ENCODE data around the gene CALHM4.

CALHM4 gene

GRCh38 chr6:116536216-116536621 lies 17.3 kb upstream of the CALHM4 start:
- peak in 1 of 3 donors; percentile 51 for DNase-seq (ENCODE audit: low read depth in 2 of 3, low spot score in 1 of 3)

GRCh38 chr6:116542426-116542825 lies 11.1 kb upstream of the CALHM4 start:
- DNase-seq (ENCODE audit: low read depth in 2 of 3, low spot score in 1 of 3), result no peak

DNA sequence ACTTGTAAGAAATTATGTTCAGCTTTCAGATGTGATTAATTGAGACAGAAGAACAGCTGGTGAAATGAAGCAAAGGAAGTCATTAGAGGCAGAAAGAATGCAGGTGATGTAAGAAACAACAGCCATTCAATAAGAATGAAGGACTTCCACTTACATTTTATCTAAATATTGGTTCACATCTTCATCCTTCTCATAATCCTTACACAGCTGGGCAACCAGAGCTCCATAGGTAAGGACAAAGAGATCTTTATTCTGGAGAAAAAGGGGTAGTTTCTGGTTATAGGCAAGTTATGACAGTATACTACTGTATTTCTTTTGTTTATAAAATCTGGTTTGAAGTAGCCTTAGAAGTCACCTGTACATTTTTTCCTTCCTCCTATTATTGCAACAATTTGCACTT lies 10.4 kb upstream of the CALHM4 start:
- no peak for DNase-seq (ENCODE audit: low read depth in 2 of 3, low spot score in 1 of 3)

- no peak for DNase-seq (ENCODE audit: low read depth in 2 of 3, low spot score in 1 of 3)
These were observed 7.9 kb upstream of the CALHM4 start, which contains the start of gene TRAPPC3L for GRCh38 chr6:116545651-116546050. Gene TRAPPC3L (minus strand): TSS chr6:116545684. CDS start chr6:116545514, 170 bp downstream.

GRCh38 chr6:116547358-116547757 lies 6.2 kb upstream of the CALHM4 start:
- DNase-seq (ENCODE audit: low read depth in 2 of 3, low spot score in 1 of 3), result no peak

GRCh38 chr6:116550796-116551195 lies 2.8 kb upstream of the CALHM4 start:
- no peak for DNase-seq (ENCODE audit: low read depth in 2 of 3, low spot score in 1 of 3)

- DNase-seq (ENCODE audit: low read depth in 2 of 3, low spot score in 1 of 3), result no peak
These were observed 2.5 kb downstream of the CALHM4 start for GRCh38 chr6:116556065-116556464.

DNA sequence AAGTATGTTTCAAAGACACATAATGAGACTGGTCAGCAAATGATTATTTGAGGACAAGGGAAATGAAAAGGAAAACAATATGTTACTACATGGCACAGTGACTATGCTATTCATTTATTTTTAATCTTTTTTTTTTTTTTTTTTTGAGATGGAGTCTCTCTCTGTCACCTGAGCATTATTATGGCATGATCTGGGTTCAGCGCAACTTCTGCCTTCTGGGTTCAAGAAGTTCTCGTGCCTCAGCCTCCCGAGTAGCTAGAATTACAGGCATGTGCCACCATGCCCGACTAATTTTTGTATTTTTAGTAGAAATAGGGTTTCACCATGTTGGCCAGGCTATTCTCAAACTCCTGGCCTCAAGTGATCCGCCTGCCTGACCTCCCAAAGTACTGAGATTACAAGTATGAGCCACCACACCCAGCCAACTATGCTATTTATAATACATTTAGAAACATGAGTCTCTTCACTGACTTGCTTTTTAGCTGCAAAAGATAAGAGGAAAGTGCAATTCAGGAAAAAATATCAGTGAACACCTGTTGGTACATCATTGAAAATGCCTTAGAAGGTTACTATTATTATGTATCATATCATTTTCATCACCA lies 3.4 kb downstream of the CALHM4 start:
- no peak for DNase-seq (ENCODE audit: low read depth in 2 of 3, low spot score in 1 of 3)

GRCh38 chr6:116557893-116558292 lies 4.3 kb downstream of the CALHM4 start:
- DNase-seq (ENCODE audit: low read depth in 2 of 3, low spot score in 1 of 3), result no peak

DNA sequence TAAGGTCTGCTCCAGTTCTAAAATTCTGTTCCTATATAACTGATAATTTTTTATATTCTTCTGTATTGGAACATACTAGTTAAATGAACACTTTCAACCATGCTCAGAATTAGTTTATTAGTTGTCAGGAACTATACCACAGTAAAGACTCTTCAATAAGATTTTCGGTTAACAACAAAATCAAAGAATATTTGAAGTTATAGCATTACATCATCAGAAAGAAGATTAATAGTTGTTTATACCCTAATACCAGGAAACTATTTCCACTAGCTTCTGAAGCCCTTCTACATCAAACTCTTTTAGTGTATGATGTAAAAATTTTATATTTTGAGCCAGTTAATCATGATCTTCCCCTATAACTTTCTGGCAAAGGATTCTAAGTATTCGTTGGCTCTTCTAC lies 6.6 kb downstream of the CALHM4 start:
- no peak for DNase-seq (ENCODE audit: low read depth in 2 of 3, low spot score in 1 of 3)

DNA sequence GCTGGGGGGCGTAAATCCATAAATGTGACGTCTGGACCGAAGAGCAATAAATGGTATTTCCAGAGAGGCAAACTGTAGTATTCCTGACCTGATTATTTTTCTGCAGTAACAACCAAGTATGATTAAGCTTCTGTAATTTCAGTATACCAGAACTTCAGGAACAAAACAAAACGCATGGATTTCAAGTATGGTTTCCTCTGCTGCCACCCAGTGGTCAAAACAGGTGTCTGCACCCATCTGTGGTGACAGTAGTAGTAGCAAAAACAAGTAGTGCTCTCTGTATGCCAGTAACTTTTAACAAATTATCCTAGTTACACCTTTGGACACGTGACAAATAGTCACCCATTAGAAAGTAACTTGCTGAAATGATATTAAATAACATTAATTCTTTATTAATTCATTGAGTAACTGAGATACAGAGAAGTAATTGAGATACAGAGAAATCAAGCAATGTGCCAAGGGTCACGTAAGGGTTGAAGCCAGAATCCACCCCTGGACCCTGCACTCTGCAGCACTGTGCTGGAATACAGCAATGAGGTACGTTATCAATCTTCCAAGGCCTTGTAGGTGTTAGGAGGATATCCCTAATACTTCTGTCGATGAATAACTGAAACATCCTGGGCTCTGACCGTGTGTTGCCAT lies 7.9 kb downstream of the CALHM4 start:
- peak; percentile 42 to 77 (median 47) for DNase-seq (ENCODE audit: low read depth in 2 of 3, low spot score in 1 of 3)

DNA sequence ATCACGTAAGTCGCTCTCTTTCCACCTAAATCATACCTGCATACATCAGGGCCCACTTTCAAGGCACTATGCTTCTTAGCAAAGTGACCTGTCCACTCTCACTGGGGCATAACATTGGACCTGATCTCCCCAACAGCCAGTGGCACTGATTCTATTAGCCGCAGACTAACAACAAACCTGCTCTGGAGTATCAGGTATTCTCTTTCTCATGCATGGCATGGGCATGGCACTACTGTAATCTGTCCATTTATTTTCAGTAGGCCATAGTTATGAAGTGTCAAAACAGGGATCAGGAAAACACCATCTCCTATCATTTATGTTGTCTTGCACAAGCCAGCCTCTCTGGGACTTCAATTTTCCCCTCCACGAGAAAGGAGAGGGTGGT lies 8.5 kb downstream of the CALHM4 start:
- DNase-seq (ENCODE audit: low read depth in 2 of 3, low spot score in 1 of 3), result no peak

DNA sequence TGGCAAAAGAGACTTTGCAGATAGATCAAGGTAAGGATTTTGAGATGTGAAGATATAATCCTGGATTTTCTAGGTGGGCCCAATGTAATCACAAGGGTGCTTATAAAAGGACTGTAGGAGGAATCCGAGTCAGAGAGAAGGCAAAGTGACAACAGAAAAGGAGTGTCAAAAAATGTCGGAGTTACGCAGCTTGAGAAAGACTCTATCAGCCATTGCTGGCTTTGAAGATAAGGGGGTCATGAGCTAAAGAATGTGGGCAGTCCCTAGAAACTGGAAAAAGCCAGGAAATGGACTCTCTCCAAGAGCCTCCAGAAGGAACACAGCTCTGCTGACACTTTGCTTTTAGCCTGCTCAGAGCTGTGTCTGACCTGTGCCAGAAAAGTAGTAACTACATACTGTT lies 9.1 kb downstream of the CALHM4 start:
- no peak for DNase-seq (ENCODE audit: low read depth in 2 of 3, low spot score in 1 of 3)

GRCh38 chr6:116563830-116564229 lies 10.3 kb downstream of the CALHM4 start:
- no peak for DNase-seq (ENCODE audit: low read depth in 2 of 3, low spot score in 1 of 3)

GRCh38 chr6:116564311-116564710 lies 10.8 kb downstream of the CALHM4 start:
- DNase-seq (ENCODE audit: low read depth in 2 of 3, low spot score in 1 of 3), result no peak

DNA sequence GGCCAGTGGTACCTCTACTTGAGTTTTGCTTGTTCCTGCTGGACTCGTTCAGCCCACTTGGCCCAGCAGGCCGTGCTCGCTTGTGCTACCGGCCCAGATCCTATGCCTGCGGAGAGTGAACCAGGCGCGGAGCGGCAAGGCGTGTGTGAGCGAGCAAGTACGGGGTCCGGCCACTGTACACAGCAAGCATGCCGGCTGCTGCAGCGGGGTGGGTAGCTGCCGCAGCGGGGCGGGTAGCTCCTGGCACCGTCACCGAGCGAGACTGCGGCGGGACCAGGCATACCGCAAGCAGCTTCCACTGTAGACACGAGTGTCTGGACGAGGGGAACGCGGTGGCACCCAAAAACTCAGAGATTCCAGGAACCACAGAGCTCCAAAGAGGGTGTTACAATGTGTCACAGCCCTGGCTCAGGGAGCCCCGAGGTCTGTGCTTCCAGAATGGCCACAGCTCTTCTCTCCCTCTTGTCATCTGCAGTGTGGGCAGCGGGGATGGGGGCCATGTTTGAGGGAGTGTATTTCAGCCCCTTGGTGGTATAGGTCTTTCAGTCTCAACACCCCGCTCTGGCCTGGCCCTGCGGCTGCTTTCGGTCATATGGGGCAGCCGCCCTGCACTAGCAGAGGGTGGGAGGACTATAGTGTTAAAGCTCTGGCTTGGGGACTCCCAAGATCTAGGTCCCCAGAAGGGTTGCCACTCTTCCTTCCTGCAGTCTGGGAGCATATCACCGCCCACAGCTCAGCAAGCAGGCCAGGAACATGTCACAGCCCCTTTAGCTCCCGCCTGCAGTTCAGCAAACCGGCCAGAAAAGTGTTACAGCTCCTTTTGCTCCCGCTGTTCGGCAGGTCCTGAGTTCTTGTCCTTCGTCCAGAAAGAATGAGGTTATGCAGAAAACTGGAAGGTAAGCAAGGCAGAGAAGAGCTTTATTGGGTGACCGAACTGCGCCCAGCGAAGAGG lies 11.6 kb downstream of the CALHM4 start:
- no peak for DNase-seq (ENCODE audit: low read depth in 2 of 3, low spot score in 1 of 3)

DNA sequence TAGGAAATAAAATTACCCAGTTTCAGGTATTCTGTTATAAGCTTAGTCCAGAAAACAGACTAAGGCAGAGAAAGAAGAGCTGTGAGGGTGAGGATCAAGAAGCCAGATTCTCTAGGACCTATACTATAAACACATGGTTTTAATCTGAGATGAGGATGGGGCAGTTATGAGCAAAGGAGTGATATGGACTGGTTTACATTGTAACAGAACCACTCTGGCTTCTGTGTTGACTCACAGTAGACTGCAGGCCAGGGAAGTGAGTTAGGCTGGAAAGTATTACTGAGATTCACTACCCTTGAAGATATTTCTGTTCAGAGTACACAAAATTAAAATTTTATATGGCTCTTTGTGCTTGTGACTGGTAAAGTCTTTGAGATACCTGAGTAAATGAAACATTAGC lies 14.6 kb downstream of the CALHM4 start:
- no peak for DNase-seq (ENCODE audit: low read depth in 2 of 3, low spot score in 1 of 3)

DNA sequence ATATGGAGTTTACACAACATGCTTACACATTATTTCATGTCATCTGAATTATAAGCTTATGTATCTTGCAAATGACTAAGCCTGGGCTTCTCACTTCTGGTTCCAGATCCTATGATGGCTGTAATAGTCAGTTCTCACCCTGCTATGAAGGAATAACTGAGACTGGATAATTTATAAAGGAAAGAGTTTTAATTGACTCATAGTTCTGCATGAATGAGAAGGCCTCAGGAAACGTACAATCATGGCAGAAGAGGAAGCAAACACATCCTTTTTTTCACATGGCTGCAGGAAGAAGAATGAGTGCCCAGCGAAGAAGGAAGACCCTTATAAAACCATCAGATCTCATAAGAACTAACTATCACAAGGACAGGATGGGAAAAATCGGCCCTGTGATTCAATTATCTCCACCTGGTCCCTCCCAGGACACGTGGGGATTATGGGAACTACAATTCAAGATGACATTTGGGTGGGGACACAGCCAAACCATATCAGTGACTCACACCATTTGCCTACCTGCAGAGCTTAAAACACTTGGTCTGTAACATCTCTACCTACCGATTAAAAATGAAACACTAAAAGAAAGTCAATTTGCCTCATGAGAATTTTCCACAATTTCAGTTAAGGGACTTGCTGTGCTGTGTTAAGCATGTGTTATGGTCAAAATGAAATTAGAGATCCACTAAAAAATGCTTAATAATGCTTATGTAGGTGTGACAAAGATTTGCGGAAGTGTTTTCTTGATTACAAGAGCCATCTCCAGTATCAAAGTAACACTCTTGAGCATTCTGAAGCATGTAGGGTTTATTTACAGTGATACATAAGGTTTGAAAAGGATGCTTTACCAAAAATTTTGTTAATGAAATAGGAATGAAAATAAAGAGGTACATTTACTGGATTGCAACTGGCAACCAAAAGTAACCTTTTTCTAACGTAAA lies 15.5 kb downstream of the CALHM4 start:
- DNase-seq (ENCODE audit: low read depth in 2 of 3, low spot score in 1 of 3), result no peak

DNA sequence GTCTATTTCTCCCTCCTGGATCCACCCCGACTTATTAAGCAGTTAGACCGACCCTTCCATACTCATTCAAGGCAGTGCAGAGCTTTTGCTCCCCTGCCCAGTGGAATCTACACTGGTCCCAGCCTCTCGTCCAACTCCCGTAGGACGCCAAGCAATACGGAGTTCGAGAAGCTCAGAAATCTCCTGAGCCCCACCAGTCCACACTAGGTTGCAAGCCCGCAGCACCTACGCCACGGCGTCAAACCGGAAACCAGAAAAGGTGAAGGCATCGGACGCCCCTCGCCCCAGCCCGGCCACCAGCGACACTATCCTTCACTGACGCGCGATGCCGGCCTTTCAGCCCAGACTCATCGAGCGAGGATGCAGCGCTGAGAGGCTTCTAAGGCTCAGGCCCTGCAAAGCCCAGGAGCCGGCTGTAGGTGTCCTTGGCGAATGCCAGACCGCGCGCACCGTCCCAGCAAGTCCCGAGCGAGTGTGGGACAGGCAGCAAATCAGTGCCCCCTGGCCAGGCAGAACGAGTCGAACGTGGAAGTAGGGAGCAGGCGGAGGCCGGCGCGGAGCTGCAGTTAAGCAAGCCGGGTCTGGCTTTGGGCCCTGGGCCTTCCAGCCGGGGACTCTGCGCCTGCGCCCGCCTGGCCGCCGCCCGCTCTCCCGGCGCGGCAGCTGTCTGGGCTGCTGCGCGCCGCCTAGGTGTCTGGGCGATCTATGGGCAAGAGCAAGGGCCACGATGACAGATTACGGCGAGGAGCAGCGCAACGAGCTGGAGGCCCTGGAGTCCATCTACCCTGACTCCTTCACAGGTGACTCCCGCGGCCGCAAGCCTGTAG lies 17.5 kb downstream of the CALHM4 start, which contains the start of gene RWDD1:
RWDD1 (plus strand) TSS at position 649 of the 827 bp plus-strand sequence; CDS start at position 728, 79 bp downstream.
- DNase-seq (ENCODE audit: low read depth in 2 of 3, low spot score in 1 of 3), result peak; percentile 96 to 99 (median 96)

GRCh38 chr6:116571683-116572000 lies 18.1 kb downstream of the CALHM4 start:
- DNase-seq (ENCODE audit: low read depth in 2 of 3, low spot score in 1 of 3), result no peak

All from stimulated activated CD4-positive, alpha-beta T cell treated with anti-CD3 and anti-CD28 coated beads, Interleukin-12 subunit alpha, Interleukin-12 subunit beta, amount 100 ng/mL, for 48 hours (primary cell).